Stimulated activated CD8-positive, alpha-beta memory T cell treated with anti-CD3 and anti-CD28 coated beads, Interleukin-4, amount 100 ng/mL, for 4 hours (primary cell): Measurements from ENCODE around the gene ABCD1.

Experiments used
- DNase-seq, 2 donors: peaks; one replicate each; pipeline ENCODE4 v3.0.0-alpha.2; 2020; ENCODE audit warnings: low read depth in 2 of 2, low spot score in 1 of 2

The ABCD1 gene

GRCh38 chrX:153773218-153773611 lies 48.6 kb downstream of the ABCD1 start:
- DNase-seq = no peak

GRCh38 chrX:153773741-153774575 lies 49.3 kb downstream of the ABCD1 start:
- no peak for DNase-seq

GRCh38 chrX:153774576-153775292 lies 50.1 kb downstream of the ABCD1 start:
- no peak for DNase-seq

GRCh38 chrX:153775293-153776119 lies 50.9 kb downstream of the ABCD1 start:
- DNase-seq = no peak

GRCh38 chrX:153776120-153776599 lies 51.5 kb downstream of the ABCD1 start:
- DNase-seq = no peak

GRCh38 chrX:153776611-153777045 lies 52.0 kb downstream of the ABCD1 start:
- DNase-seq = no peak

GRCh38 chrX:153777261-153778090 lies 52.8 kb downstream of the ABCD1 start:
- no peak for DNase-seq

- DNase-seq = no peak
These were observed 53.5 kb downstream of the ABCD1 start for GRCh38 chrX:153778181-153778580.

GRCh38 chrX:153778684-153779101 lies 54.0 kb downstream of the ABCD1 start:
- DNase-seq = no peak

- no peak for DNase-seq
These were observed 55.4 kb downstream of the ABCD1 start for GRCh38 chrX:153779891-153780677.

- no peak for DNase-seq
These were observed 56.2 kb downstream of the ABCD1 start, which contains the start of gene SRPK3 for GRCh38 chrX:153780678-153781427. Gene SRPK3 (plus strand): TSS chrX:153781041. CDS start chrX:153781087, 46 bp downstream.

GRCh38 chrX:153781428-153782047 lies 56.9 kb downstream of the ABCD1 start:
- no peak for DNase-seq

GRCh38 chrX:153782313-153782712 lies 57.7 kb downstream of the ABCD1 start:
- DNase-seq = no peak

- DNase-seq = no peak
These were observed 58.2 kb downstream of the ABCD1 start for GRCh38 chrX:153782871-153783270.

- no peak for DNase-seq
These were observed 58.8 kb downstream of the ABCD1 start for GRCh38 chrX:153783378-153784013.

- DNase-seq = no peak
These were observed 59.8 kb downstream of the ABCD1 start for GRCh38 chrX:153784325-153784967.

GRCh38 chrX:153786669-153787068 lies 62.0 kb downstream of the ABCD1 start:
- no peak for DNase-seq
